Uterus (tissue), 2 donors: ENCODE measurements around the gene FAM114A1.

Source experiments
- POLR2A ChIP-seq, 2 donors: fragments of 450-650 bp; IDR thresholded peaks; one replicate each; pipeline ENCODE4 v1.6.1; 2016; ENCODE audit warnings: antibody characterized with exemption in 2 of 2, mild to moderate bottlenecking in 1 of 2, moderate library complexity in 1 of 2
- TF ChIP-seq, protein P1 (sequence below), 4 experiments: fragments of 200-600 bp in 2 of 4; fragments of 450-650 bp in 2 of 4; sonication (generic) in 2 of 4; IDR thresholded peaks; one replicate each; pipeline ENCODE4 v1.5.1; 2016 to 2019; ENCODE audit warnings: antibody characterized with exemption in 4 of 4, mild to moderate bottlenecking in 2 of 4, moderate library complexity in 1 of 4

DNA sequence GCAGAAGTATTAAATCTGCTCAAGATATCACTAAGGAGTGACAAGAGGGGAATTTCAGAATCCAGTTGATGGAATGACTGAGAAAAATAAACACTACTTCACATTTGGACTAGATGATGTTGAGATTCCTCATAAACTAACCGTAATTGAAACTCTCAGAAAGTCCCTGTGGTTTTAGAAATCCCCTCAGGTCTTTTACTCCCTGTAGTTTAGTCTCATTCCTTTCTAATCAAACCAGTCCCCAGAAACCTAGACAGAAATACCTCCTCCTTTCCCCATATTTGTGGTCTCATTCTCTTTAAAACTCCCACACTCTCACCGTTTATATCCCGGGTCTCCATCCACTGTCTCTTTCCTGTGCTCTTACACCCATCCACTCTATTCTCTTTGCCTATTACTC, 48.0 kb upstream of the FAM114A1 start:
- TF ChIP-seq, protein P1, sequence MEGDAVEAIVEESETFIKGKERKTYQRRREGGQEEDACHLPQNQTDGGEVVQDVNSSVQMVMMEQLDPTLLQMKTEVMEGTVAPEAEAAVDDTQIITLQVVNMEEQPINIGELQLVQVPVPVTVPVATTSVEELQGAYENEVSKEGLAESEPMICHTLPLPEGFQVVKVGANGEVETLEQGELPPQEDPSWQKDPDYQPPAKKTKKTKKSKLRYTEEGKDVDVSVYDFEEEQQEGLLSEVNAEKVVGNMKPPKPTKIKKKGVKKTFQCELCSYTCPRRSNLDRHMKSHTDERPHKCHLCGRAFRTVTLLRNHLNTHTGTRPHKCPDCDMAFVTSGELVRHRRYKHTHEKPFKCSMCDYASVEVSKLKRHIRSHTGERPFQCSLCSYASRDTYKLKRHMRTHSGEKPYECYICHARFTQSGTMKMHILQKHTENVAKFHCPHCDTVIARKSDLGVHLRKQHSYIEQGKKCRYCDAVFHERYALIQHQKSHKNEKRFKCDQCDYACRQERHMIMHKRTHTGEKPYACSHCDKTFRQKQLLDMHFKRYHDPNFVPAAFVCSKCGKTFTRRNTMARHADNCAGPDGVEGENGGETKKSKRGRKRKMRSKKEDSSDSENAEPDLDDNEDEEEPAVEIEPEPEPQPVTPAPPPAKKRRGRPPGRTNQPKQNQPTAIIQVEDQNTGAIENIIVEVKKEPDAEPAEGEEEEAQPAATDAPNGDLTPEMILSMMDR (IDR thresholded peaks at IDR 0.05), result no peak
- no peak for TF ChIP-seq POLR2A (IDR thresholded peaks at IDR 0.05)
